MM.1S (cell line): ENCODE data around the gene TTLL4.

Source experiments
- DNase-seq: peaks from one replicate; pipeline ENCODE4 v3.0.0-alpha.2; 2015
- H2AFZ ChIP-seq: fragments of 300-600 bp; sonication (generic); 2 replicates; pipeline ENCODE4 v1.6.0; 2016; ENCODE audit warnings: antibody characterized with exemption, low read length
- H3F3A ChIP-seq: fragments of 300-600 bp; sonication (generic); 2 replicates; pipeline ENCODE4 v1.6.1; 2016; ENCODE audit warnings: mild to moderate bottlenecking, antibody characterized with exemption, low read length, moderate library complexity, mixed read lengths; ENCODE audit not compliant: insufficient read depth
- H3K27ac ChIP-seq: fragments of 300-600 bp; sonication (generic); 2 replicates; pipeline ENCODE4 v1.5.1; 2016; ENCODE audit warnings: mild to moderate bottlenecking, low read length
- H3K27me3 ChIP-seq: fragments of 300-600 bp; sonication (generic); replicated peaks from 2 replicates; pipeline ENCODE4 v1.6.0; 2016; ENCODE audit warnings: low read length; ENCODE audit not compliant: insufficient read depth
- H3K36me3 ChIP-seq: fragments of 300-600 bp; sonication (generic); replicated peaks from 2 replicates; pipeline ENCODE4 v1.6.1; 2016; ENCODE audit warnings: mild to moderate bottlenecking, low read length, mixed read lengths; ENCODE audit not compliant: insufficient read depth
- H3K4me1 ChIP-seq: fragments of 300-600 bp; sonication (generic); 2 replicates; pipeline ENCODE4 v1.6.1; 2016; ENCODE audit warnings: low read length, mixed read lengths
- H3K4me2 ChIP-seq: fragments of 300-600 bp; sonication (generic); 2 replicates; pipeline ENCODE4 v1.6.0; 2016; ENCODE audit warnings: low read depth, low read length
- H3K4me3 ChIP-seq: fragments of 300-600 bp; sonication (generic); 2 replicates; pipeline ENCODE4 v1.5.1; 2016; ENCODE audit warnings: low read length, mixed read lengths
- H3K79me2 ChIP-seq: fragments of 300-600 bp; sonication (generic); 2 replicates; pipeline ENCODE4 v1.6.1; 2016; ENCODE audit warnings: mixed run types, low read length, mixed read lengths
- H3K9ac ChIP-seq: fragments of 300-600 bp; sonication (generic); 2 replicates; pipeline ENCODE4 v1.6.1; 2016; ENCODE audit warnings: low read length, mixed read lengths
- H3K9me2 ChIP-seq: fragments of 300-600 bp; sonication (generic); replicated peaks from 2 replicates; pipeline ENCODE4 v1.6.1; 2016; ENCODE audit warnings: mild to moderate bottlenecking, low read length, mixed read lengths; ENCODE audit not compliant: insufficient read depth
- H3K9me3 ChIP-seq: fragments of 300-600 bp; sonication (generic); replicated peaks from 2 replicates; pipeline ENCODE4 v1.6.1; 2016; ENCODE audit warnings: mild to moderate bottlenecking, low read length, mixed read lengths; ENCODE audit not compliant: insufficient read depth
- H4K20me1 ChIP-seq: fragments of 300-600 bp; sonication (generic); 2 replicates; pipeline ENCODE4 v1.6.1; 2016; ENCODE audit warnings: mild to moderate bottlenecking, low read length, moderate library complexity, mixed read lengths; ENCODE audit not compliant: insufficient read depth
- CTCF ChIP-seq: fragments of 300-600 bp; sonication (generic); IDR thresholded peaks from 2 replicates; pipeline ENCODE4 v1.5.1; 2016; ENCODE audit warnings: antibody characterized with exemption, low read length, mixed read lengths
- EZH2 ChIP-seq: fragments of 300-600 bp; sonication (generic); optimal IDR thresholded peaks from 2 replicates; pipeline ENCODE3; 2017; ENCODE audit warnings: low read depth, mild to moderate bottlenecking, antibody characterized with exemption, low read length, mixed read lengths
- EZH2phosphoT487 ChIP-seq: fragments of 300-600 bp; sonication (generic); IDR thresholded peaks from 2 replicates; pipeline ENCODE4 v1.6.1; 2018; ENCODE audit warnings: antibody characterized with exemption, low read length

The TTLL4 gene

GRCh38 chr2:218710687-218711549, at the start of gene TTLL4:
Gene TTLL4 (plus strand): TSS chr2:218710835. CDS start chr2:218737677, 26,842 bp downstream.
- peak; percentile 97 for DNase-seq
- Histone ChIP-seq H3K9me3 (no peaks in the 10 kb centered on the region), H3K4me1 (peaks cover 16% of the 10 kb centered on the region), H3K4me2 (peak within 1 kb of the TSS; percentile 65), H3K9me2 (no peaks in the 10 kb centered on the region), H3K27ac (peak within 1 kb of the TSS; percentile 58; the same call in 1 of the 2 replicates), H3K27me3 (no peaks in the 10 kb centered on the region), H3K79me2 (peaks cover 50% of the 10 kb centered on the region), H3K9ac (peak within 1 kb of the TSS; percentile 92), H3K4me3 (peak within 1 kb of the TSS; percentile 85), H3K36me3 (no peaks in the 10 kb centered on the region), H3F3A (peaks cover 18% of the 10 kb centered on the region), H2AFZ (peak within 1 kb of the TSS; percentile 87), H4K20me1 (no peaks in the 10 kb centered on the region)
- TF ChIP-seq EZH2 (no peak), CTCF (peak; percentile 83)

- no peak overlapping the region for H2AFZ ChIP-seq
- no peak overlapping the region for H3K9ac ChIP-seq
- DNase-seq: no peak
- H3K79me2 ChIP-seq: peaks cover 40% of the 10 kb centered on the region
- H3K36me3 ChIP-seq: 0 out of 2 replicates have a peak, but pooled peaks cover 3% of the 10 kb centered on the region
- no peak overlapping the region for H3K4me3 ChIP-seq
- no peak overlapping the region for H3K27ac ChIP-seq
- H3K27me3 ChIP-seq: no peaks in the 10 kb centered on the region
- no peak for TF ChIP-seq EZH2
- TF ChIP-seq EZH2phosphoT487: no peak
- TF ChIP-seq CTCF: no peak
- no peaks in the 10 kb centered on the region for H3K9me2 ChIP-seq
- H3F3A ChIP-seq: no peaks in the 10 kb centered on the region
- H3K4me2 ChIP-seq: no peak overlapping the region
- H3K4me1 ChIP-seq: peaks cover 13% of the 10 kb centered on the region
- H4K20me1 ChIP-seq: no peaks in the 10 kb centered on the region
- no peaks in the 10 kb centered on the region for H3K9me3 ChIP-seq
These were observed 48.3 kb upstream of the TTLL4 start for GRCh38 chr2:218662377-218662776.

- Histone ChIP-seq H3K4me1 (peaks cover 11% of the 10 kb centered on the region), H3K36me3 (0 out of 2 replicates have a peak, but pooled peaks cover 3% of the 10 kb centered on the region), H3K4me2 (no peak overlapping the region), H3K9ac (no peak overlapping the region), H3K79me2 (peaks cover 36% of the 10 kb centered on the region), H4K20me1 (no peaks in the 10 kb centered on the region), H3K9me3 (no peaks in the 10 kb centered on the region), H3K4me3 (no peak overlapping the region), H2AFZ (no peak overlapping the region), H3K27ac (no peak overlapping the region), H3F3A (no peaks in the 10 kb centered on the region), H3K9me2 (no peaks in the 10 kb centered on the region), H3K27me3 (no peaks in the 10 kb centered on the region)
- no peak for TF ChIP-seq EZH2phosphoT487
- DNase-seq: no peak
These were observed 47.8 kb upstream of the TTLL4 start for GRCh38 chr2:218662827-218663226.

GRCh38 chr2:218663901-218664300, 46.7 kb upstream of the TTLL4 start:
- Histone ChIP-seq H3K4me1 (peaks cover 8% of the 10 kb centered on the region; the same call in 1 of the 2 replicates), H4K20me1 (no peaks in the 10 kb centered on the region), H3K27ac (no peak overlapping the region), H3K27me3 (no peaks in the 10 kb centered on the region), H3K4me2 (no peak overlapping the region), H3K9me2 (no peaks in the 10 kb centered on the region), H3K79me2 (peaks cover 25% of the 10 kb centered on the region), H3K36me3 (0 out of 2 replicates have a peak, but pooled peaks cover 3% of the 10 kb centered on the region), H2AFZ (no peak overlapping the region), H3K4me3 (no peak overlapping the region), H3K9ac (no peak overlapping the region), H3K9me3 (no peaks in the 10 kb centered on the region), H3F3A (no peaks in the 10 kb centered on the region)
- TF ChIP-seq EZH2phosphoT487: no peak
- no peak for TF ChIP-seq CTCF
- TF ChIP-seq EZH2: no peak
- DNase-seq: no peak
